Measurements from ENCODE around the gene SEPSECS. TPM values are rescaled to one million over a fixed set of nuclear protein-coding genes. Genes with fewer than 3 reads are reported as not detected.
A peak's percentile ranks its signal among the peaks of the same experiment; 100 is the strongest.

Gene SEPSECS
- total RNA-seq, 1 donor from 2014 or later = 6.7 TPM

- no peak for DNase-seq (ENCODE audit: low read depth in 2 of 2)
Measured at GRCh38 chr4:25110527-25111329, 49.5 kb downstream of the SEPSECS start.

GRCh38 chr4:25109511-25109910, 50.7 kb downstream of the SEPSECS start:
- no peak for DNase-seq (ENCODE audit: low read depth in 2 of 2)

GRCh38 chr4:25108556-25108955, 51.7 kb downstream of the SEPSECS start:
- DNase-seq (ENCODE audit: low read depth in 2 of 2) = no peak

GRCh38 chr4:25107827-25108516, 52.3 kb downstream of the SEPSECS start:
- no peak for DNase-seq (ENCODE audit: low read depth in 2 of 2)

GRCh38 chr4:25106363-25107151, 53.7 kb downstream of the SEPSECS start:
- no peak for DNase-seq (ENCODE audit: low read depth in 2 of 2)

GRCh38 chr4:25104591-25104990, 55.7 kb downstream of the SEPSECS start:
- no peak for DNase-seq (ENCODE audit: low read depth in 2 of 2)

GRCh38 chr4:25103418-25103817, 56.8 kb downstream of the SEPSECS start:
- DNase-seq (ENCODE audit: low read depth in 2 of 2) = peak in 1 of 2 donors; percentile 31

- DNase-seq (ENCODE audit: low read depth in 2 of 2) = no peak
Measured at GRCh38 chr4:25101836-25102235, 58.4 kb downstream of the SEPSECS start.

GRCh38 chr4:25100710-25101109, 59.5 kb downstream of the SEPSECS start:
- no peak for DNase-seq (ENCODE audit: low read depth in 2 of 2)

GRCh38 chr4:25100021-25100555, 60.2 kb downstream of the SEPSECS start:
- DNase-seq (ENCODE audit: low read depth in 2 of 2) = peak in 1 of 2 donors; percentile 5

- peak; percentile 39 to 67 for DNase-seq (ENCODE audit: low read depth in 2 of 2)
Measured at GRCh38 chr4:25098964-25099891, 61.0 kb downstream of the SEPSECS start.

GRCh38 chr4:25096981-25097443, 63.2 kb downstream of the SEPSECS start:
- no peak for DNase-seq (ENCODE audit: low read depth in 2 of 2)

GRCh38 chr4:25096251-25096980, 63.8 kb downstream of the SEPSECS start:
- no peak for DNase-seq (ENCODE audit: low read depth in 2 of 2)

GRCh38 chr4:25095837-25096236, 64.4 kb downstream of the SEPSECS start:
- no peak for DNase-seq (ENCODE audit: low read depth in 2 of 2)

GRCh38 chr4:25092139-25092538, 68.1 kb downstream of the SEPSECS start:
- DNase-seq (ENCODE audit: low read depth in 2 of 2) = no peak

- no peak for DNase-seq (ENCODE audit: low read depth in 2 of 2)
Measured at GRCh38 chr4:25090516-25090915, 69.7 kb downstream of the SEPSECS start.

GRCh38 chr4:25089051-25089763, 71.0 kb downstream of the SEPSECS start:
- no peak for DNase-seq (ENCODE audit: low read depth in 2 of 2)

- no peak for DNase-seq (ENCODE audit: low read depth in 2 of 2)
Measured at GRCh38 chr4:25088093-25088952, 71.9 kb downstream of the SEPSECS start.
